NCI-H774 (cell line): ENCODE results near the gene PRKAR1B.
"Not testable (repeated sequence)": the region's sequence is repeated elsewhere in the genome, so short reads cannot be mapped to it uniquely, and the experiment has no call there.

ENCODE experiments used
- DNase-seq: peaks from one replicate; lab custom pipeline; 2025; lab: John Stamatoyannopoulos, UW

Gene PRKAR1B

DNA sequence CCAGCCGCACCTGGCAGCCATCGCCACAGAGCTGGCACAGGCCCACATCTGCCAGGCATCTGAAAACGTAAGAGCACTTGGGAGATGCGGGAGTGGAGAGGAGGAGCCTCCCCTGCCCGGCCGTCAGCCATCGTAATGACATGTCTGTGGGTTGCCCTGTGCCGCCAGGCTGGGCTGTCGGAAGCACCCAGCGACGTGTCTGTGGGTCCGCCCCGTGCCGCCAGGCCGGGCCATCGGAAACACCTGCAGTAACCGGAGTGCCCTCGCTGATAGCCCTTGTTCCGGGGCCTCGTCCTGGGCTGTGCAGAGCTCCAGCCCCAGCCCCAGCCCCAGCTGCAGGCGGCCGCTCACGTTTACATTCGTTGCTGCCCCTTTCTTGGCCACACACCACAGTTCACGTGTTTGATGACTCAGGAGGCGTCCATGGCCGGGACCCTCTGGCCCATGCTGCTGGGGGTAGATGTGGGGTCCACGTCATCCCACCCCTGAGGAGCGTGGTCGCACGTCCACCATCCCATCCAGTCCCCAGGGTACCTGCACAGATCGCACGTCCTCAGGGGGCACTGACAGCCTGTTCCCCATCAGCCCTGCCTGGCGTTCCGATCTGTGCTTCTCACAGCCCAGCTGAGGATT, 30.0 kb upstream of the PRKAR1B start:
- no peak for DNase-seq

DNA sequence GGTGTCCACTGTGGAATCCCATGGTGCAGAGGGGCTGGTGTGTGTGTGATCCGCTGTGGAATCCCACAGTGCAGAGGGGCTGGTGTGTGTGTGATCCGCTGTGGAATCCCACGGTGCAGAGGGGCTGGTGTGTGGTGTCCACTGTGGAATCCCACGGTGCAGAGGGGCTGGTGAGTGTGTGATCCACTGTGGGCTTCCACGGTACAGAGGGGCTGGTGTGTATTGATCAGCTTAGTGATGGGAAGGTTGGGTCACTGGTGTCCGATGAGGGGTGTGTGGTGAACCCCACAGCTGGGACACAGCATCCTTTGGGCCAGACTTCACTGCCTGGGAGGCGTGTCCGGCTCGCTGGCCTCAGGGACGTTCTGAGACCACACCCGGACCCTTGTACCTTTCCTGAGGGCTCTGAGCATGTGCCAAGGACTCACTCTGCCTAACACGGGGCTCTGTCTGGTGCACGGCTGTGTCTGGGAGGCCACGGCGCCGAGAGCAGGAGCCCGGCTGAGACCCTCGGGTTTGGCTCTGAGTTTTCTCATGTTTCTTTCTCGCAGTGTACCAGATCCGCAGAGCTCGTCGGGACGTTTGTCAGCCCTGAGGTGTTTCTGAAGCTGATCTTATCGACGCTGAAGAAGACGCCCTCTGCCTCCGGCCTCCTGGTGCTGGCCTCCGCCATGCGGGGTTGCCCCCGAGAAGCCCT, 29.3 kb upstream of the PRKAR1B start:
- DNase-seq = no peak

DNA sequence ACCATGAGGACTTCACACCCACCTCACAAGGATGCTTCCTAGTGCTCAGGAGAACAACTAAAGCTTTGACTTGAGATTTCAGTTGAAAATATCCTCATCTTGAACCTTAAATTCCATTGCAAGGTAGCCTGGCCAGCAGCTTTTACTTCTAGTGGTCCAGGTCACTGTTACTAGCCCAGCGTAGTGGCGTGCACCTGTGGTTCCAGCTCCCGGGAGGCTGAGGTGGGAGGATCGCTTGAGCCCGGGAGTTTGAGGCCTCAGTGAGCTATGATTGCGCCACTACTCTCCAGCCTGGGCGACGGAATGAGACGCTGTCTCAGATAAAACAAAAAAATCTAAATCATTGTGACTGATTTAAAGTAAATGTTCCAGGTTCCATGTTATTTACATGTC, 28.3 kb upstream of the PRKAR1B start:
- no peak for DNase-seq

DNA sequence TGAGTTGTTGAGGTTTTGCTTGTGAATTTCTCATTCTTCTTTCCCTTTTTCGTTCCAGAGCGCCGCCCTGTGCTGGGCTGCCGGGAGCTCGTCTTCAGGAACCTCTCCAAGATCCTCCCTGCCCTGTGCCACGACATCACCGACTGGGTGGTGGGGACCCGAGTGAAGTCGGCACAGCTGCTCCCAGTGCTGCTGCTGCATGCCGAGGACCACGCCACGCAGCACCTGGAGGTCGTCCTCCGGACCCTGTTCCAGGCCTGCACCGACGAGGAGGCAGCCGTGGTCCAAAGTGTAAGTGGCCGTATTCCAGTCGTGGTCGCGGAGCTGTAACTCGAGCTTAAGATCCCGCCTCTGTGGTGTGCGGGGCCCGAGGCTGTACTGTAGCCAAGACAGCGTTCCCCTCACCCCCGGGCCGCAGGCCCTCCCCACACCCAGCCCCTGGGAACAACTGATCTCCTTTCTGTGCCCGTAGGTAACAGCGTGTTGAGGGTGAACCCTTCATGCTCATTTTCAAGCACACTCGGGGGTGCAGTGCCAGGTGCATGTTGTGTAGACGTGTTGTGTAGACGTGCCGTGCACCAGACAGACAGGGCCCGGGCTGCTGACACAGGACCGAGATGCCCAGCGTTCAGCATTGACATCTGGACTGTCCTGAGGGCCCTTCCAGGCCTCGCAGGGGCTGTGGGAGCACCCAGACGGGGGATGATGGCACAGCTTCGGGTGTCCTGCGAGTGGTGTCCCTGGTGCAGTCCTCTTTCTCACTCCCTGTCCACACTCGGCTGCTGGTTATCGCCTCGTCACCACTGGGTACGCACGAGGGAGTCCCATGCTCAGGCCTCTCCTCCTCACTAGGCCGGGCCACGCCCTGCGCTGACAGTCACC, 27.7 kb upstream of the PRKAR1B start:
- DNase-seq = no peak

DNA sequence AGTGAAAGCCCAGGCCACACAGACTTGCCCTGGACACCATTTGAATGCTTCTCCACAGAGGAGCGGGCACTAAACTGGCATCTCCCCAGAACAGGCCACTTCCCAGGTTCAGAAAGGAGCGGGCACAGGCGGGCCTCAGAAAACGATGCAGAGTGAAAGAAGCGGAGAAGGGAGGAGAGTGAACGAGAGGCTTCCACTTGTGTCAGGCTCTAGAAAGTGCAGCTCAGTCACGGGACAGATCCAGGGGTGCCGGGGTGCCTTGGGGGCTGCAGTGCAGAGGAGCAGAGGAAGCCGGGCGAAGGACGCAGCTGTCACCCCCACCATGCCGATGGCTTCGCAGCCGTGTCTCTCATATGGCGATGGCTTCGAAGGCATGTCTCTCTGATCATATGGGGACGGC, 26.1 kb upstream of the PRKAR1B start:
- DNase-seq = no peak

DNA sequence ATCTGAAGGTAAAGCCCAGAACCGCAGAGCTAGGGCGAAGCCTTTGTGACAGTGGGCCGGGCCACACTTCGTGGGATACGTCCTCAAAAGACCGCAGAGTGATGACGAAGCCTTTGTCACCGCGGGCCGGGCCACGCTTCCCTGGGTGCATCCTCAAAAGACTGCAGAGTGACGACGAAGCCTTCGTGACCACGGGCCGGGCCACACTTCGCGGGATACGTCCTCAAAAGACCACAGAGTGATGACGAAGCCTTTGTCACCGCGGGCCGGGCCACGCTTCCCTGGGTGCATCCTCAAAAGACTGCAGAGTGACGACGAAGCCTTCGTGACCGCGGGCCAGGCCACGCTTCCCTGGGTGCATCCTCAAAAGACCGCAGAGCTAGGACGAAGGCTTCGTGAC, 25.2 kb upstream of the PRKAR1B start:
- DNase-seq = not testable (repeated sequence)

DNA sequence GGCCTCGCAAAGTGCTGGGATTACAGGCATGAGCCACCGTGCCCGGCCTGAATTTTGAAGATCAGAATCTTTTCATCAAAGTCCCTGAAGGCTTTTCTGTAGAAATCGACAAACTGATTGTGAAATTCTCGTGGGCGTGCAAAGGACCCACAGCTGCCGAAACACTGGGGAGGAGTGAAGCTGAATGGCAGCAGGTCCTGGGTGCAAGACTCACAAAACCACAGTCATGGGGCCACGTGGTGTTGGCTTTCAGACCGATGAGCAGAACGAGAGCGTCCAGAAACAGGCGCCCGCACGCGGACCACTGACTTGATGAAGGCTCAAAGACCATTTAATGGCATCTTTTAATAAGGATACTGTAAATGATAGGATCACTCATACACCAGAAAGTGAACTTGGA, 24.7 kb upstream of the PRKAR1B start:
- DNase-seq = no peak

DNA sequence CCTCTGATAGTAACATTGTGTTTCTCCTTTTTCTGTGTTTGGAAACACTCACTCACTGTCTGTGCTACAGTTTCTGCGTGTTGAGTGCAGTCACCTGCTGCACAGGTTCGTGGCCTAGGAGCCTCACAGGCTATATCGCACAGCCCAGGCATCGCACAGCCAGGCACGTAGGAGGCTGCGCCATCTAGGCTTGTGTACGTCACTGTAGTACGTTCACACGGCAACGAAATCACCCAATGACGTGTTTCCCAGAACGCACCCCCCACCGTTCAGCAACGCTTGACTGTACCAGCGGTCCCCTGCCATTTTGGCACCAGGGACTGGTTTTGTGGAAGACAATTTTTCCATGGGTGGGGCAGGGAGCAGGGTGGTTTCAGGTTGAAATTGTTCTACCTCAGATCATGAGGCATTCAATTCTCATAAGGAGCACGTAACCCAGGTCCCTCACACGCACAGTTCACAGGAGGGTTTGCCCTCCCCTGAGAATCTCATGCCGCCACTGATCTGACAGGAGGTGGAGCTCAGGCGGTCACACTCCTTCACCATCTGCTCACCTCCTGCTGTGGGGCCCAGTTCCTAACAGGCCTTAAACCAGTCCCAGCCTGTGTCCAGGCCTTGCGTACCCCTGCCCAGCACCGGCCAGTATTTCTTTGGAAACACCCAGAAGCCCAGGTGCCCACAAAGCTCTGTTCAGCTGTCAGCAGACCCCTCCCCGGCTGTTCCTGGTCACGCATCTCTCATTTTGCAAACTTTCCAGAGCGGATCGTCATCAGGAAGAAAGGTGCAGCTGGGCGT, 23.2 kb upstream of the PRKAR1B start:
- no peak for DNase-seq

DNA sequence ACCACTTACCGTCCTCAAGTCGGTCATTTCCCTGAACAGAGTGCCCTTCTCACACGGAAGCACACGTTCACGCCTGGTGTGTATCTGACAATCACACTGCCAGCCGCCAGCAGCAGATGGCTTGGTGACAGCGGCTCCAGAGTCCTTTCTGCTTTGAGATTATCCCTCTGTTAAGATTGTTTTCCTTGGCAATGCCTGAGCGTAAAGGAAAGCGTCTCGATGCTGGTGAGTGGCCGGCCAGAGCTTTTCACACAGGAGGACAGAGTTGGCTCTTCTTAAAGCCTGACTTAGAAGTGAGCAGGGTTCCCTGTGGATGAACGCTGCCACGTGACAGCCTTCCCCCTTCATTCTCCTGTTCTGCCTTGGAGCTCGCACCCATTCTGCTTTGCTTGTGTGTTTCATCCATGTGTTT, 22.1 kb upstream of the PRKAR1B start:
- no peak for DNase-seq

DNA sequence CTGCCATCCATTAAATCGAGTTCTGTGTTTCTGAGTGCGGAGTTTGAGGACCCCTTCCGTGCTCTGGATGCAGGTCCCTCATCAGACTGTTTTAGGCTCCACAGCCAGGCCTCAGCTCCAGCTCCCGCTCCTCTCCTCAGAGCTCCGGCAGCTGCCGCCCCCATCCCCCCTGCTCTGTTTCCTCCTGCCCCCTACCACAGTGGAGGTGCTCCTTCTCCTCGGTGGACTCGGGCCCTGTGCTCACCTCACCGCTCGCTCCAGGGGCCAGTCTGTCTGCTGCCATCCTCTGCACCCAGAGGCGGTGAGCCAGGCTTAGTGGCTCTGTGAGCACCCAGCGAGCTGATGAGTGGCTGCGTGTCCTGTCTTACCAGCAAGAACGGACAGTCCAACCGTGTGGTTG, 21.4 kb upstream of the PRKAR1B start:
- DNase-seq = no peak

DNA sequence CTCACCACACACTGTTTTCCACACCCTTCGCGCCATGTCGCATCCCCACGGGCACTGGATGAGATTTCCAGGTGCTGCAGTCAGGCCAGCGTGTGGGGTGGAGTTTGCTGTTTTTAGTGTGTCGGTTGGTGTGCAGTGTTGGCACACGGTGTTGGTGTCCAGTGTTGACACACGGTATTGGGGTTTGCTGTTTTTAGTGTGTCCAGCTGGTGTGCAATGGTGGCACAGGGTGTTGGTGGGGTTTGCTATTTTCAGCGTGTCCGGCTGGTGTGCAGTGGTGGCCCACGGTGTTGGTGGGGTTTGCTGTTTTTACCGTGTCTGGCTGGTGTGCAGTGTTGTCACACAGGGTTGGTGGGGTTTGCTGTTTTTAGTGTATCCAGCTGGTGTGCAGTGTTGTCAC, 20.1 kb upstream of the PRKAR1B start:
- DNase-seq = no peak

DNA sequence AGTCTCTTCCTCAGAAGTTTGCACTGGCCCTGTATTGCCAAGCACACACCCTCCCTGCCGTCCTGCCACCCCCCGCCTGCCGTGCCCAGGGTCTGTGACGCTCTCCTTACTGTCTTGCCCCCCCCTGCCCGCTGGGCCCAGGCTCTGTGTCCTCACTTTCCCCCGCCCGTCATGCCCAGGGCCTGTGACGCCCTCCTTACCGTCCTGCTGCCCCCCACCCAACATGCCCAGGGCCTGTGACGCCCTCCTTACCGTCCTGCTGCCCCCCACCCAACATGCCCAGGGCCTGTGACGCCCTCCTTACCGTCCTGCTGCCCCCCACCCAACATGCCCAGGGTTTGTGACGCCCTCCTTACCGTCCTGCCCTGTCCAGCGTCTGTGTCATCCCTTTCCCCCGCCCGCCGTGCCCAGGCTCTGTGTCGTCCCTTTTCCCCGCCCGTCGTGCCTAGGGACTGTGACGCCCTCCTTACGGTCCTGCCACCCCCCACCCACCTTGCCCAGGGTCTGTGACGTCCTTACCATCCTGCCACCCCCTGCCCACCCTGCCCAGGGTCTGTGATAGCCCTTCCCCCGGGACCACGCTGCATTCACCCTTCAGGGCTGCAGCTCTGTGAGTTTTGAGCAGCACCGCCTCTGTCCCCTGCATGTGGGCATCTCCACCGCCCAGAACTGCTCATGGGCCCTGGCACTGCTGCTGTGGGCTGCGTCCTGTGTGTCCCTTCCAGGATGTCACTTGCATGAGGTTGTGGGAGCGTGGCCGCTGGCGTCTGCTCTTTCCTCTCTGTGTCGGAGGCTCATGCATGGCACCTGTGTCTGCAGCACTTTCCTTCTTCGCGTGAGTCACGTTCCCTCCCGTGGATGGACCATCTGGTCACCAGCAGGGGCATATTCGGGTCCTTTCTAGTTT, 19.3 kb upstream of the PRKAR1B start:
- DNase-seq = no peak

DNA sequence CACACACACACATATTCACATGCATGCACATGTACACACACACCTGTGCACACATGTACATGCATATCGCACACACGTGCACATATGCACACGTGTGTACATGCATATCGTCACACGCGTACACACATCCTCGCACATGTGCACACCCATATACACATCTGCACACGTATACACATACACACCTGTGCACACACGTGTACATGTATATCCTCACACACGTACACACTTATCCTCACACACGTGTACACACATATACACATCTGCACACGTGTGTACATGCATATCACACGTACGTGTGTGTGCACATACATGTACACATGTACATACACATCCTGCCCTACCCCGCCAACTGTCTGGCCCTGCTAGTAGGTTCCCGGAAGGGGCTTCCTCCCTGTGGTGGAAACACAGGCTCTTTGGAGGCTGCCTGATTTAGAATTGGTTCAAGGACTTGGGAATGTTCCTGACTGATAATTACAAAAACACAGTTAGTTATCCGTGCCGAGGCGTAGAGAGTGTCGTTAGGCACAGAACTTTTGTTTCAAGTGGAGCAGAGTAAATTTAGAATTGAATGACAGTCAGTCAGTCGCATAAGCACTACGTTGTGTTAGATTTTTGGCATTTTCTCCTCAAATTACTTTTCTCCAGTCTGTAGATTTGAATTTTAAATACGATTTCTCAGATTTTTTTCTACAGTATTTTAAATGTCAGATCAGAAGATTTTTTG, 18.5 kb upstream of the PRKAR1B start:
- no peak for DNase-seq

DNA sequence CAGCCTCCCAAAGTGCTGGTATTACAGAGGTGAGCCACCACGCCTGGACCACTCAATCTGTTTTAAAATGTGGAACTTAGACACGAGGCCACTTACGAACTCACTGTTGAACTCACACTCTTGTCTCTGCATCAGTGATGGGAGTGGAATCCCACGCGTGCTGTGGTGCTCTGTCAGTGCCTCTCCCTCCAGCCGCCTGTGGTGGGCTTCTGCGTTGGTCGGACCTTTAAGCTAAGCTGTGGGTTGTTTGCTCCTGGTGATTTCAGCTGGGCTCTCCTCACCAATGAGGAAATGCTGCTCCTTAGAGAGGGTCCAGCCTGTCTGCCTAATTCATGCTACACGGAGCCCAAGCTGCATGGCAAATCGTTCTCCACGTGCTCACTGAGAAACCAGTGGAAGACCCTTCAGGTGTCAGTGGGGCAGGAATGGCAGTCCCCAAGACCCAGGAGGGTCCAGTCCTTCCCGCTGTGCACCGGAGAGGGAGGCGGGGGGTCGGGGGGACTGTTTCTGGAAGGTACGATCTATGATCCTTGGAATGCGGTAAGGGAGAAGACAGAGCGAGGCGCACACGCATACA, 17.9 kb upstream of the PRKAR1B start:
- DNase-seq = no peak

DNA sequence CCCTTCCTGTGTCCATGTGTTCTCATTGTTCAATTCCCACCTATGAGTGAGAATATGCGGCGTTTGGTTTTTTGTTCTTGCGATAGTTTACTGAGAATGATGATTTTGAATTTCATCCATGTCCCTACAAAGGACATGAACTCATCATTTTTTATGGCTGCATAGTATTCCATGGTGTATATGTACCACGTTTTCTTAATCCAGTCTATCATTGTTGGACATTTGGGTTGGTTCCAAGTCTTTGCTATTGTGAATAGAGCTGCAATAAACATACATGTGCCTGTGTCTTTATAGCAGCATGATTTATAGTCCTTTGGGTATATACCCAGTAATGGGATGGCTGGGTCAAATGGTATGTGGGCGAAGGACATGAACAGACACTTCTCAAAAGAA, 17.0 kb upstream of the PRKAR1B start:
- DNase-seq = not testable (repeated sequence)

DNA sequence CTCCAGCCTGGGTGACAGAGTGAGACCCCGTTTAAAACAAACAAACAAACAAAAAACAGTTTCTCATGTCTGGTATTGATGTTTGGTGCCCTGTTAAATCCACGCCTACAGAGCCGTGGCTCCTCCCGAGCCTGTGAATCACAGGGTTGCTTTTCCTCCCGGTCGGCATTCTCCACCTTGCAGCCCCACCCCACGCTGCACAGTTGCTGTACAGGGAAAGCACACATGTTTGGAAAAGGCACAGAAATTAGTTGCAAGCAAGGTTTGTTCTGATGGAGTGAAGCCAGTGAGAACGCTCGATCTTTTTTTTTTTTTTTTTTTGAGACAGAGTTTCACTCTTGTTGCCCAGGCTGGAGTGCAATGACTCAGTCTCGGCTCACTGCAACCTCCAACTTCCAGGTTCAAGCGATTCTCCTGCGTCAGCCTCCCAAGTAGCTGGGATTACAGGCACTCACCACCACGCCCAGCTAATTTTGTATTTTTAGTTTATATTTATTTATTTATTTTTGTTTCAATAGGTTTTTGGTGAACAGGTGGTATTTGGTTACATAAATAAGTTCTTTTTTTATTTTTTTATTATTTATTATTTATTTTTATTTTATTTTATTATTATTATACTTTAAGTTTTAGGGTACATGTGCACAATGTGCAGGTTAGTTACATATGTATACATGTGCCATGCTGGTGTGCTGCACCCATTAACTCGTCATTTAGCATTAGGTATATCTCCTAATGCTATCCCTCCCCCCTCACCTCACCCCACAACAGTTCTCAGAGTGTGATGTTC, 16.5 kb upstream of the PRKAR1B start:
- not testable (repeated sequence) for DNase-seq

DNA sequence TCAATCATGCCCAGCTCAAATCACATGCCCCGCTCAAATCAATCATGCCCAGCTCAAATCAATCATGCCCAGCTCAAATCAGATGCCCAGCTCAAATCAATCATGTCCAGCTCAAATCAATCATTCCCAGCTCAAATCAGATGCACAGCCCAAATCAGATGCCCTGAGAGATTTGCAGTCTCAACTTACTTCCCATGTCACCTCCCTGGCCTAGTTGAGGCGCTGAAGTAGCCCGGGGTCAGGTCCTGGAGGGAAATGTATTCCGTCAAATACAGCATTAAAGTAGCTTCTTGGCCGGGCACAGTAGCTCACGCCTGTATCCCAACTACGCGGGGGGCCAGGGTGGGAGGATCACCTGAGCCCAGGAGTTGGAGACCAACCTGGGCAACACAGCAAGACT, 15.7 kb upstream of the PRKAR1B start:
- no peak for DNase-seq

DNA sequence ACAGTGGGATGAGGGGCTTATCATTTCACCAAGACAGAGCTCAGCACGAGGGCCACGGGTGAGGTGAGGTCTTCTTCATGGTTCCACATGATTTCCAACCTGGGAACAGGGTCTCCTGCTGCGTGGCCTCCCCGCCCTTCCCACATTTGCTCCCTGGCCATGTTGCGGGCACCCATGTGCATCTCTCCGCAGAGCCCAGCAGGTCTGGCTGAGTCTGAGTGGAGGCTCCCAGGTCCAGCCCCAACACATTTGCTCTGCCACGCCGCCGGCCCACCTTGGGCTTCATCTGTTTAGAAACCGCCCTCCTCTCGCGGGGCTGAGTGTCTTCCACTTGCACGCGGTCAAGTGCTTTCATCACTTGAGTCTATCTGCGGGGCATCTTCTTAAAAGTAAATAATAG, 14.8 kb upstream of the PRKAR1B start:
- no peak for DNase-seq

DNA sequence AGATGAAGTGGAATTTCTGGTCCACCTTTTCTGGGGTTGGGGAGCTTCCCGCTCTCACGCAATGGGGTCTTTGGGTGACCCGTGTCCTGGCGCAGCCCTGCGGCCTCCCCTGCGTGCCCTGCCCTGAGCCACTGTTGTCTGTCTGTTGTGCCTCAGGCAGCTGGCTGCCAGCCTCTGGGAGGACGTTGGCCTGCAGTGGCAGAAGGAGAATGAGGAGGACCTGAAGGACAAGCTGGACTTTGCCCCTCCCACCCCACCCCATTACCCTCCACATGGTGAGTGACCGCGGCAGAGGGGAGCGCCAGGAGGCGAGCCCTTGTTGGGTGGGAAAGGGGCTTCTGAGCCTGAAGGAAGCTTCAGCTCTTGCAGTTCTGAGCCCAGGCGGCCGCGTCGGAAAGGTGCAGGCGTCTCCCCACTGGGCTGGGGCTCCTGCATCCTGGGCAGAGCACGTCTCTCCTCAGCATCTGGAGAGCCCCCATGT, 14.2 kb upstream of the PRKAR1B start:
- no peak for DNase-seq
